GM23338 (cell line): ENCODE results near the gene SQSTM1. TPM values are rescaled to one million over a fixed set of nuclear protein-coding genes. Genes with fewer than 3 reads are reported as not detected.

ENCODE experiments used
- ATAC-seq: fragments of 200-7000 bp; cut with Tn5 transposase; 3 replicates; pipeline ENCODE4 v1.9.1; 2020
- DNase-seq: peaks from one replicate; pipeline ENCODE4 v3.0.0-alpha.2; 2015; ENCODE audit warnings: low spot score
- H2AFZ ChIP-seq: fragments of 200-600 bp; sonication (generic); 2 replicates; pipeline ENCODE4 v1.8.0; 2016; ENCODE audit warnings: antibody characterized with exemption, mild to moderate bottlenecking, moderate library complexity
- H3F3A ChIP-seq: fragments of 200-600 bp; sonication (generic); replicated peaks from 2 replicates; pipeline ENCODE4 v1.8.0; 2017; ENCODE audit warnings: antibody characterized with exemption, mixed run types, low read depth
- H3K27ac ChIP-seq: fragments of 200-600 bp; sonication (generic); 2 replicates; pipeline ENCODE4 v1.6.1; 2016; ENCODE audit warnings: low read depth
- H3K27me3 ChIP-seq: fragments of 200-600 bp; sonication (generic); 2 replicates; pipeline ENCODE4 v1.8.0; 2016; ENCODE audit warnings: mild to moderate bottlenecking, mixed run types, moderate library complexity; ENCODE audit not compliant: insufficient read depth
- H3K36me3 ChIP-seq: fragments of 200-600 bp; sonication (generic); 2 replicates; pipeline ENCODE4 v1.8.0; 2016; ENCODE audit warnings: mild to moderate bottlenecking; ENCODE audit not compliant: insufficient read depth
- H3K4me1 ChIP-seq: fragments of 200-600 bp; sonication (generic); 2 replicates; pipeline ENCODE4 v1.8.0; 2016; ENCODE audit warnings: mild to moderate bottlenecking, moderate library complexity; ENCODE audit not compliant: insufficient read depth
- H3K4me2 ChIP-seq: fragments of 200-600 bp; sonication (generic); 2 replicates; pipeline ENCODE4 v1.7.1; 2017; ENCODE audit warnings: mixed run types
- H3K4me3 ChIP-seq: fragments of 200-600 bp; sonication (generic); 2 replicates; pipeline ENCODE4 v1.6.1; 2016; ENCODE audit warnings: mixed run types
- H3K79me2 ChIP-seq: fragments of 200-600 bp; sonication (generic); replicated peaks from 2 replicates; pipeline ENCODE4 v1.8.0; 2017; ENCODE audit warnings: mild to moderate bottlenecking; ENCODE audit not compliant: insufficient read depth
- H3K9me2 ChIP-seq: fragments of 200-600 bp; sonication (generic); 2 replicates; pipeline ENCODE4 v1.8.0; 2017; ENCODE audit not compliant: insufficient read depth
- H4K20me1 ChIP-seq: fragments of 200-600 bp; sonication (generic); replicated peaks from 2 replicates; pipeline ENCODE4 v1.8.0; 2017; ENCODE audit warnings: mild to moderate bottlenecking; ENCODE audit not compliant: insufficient read depth
- H3K27ac Mint-ChIP-seq: 2 replicates; pipeline ENCODE4 v1.8.0; 2020; ENCODE audit warnings: inconsistent platforms, mild to moderate bottlenecking, moderate library complexity, mixed read lengths
- H3K27me3 Mint-ChIP-seq: 3 replicates; pipeline ENCODE4 v1.8.0; 2022; ENCODE audit warnings: low read depth, mild to moderate bottlenecking, moderate library complexity, mixed read lengths, inconsistent platforms; ENCODE audit not compliant: insufficient read depth, poor library complexity
- H3K36me3 Mint-ChIP-seq: 3 replicates; pipeline ENCODE4 v1.8.0; 2021; ENCODE audit warnings: low read depth, mild to moderate bottlenecking, inconsistent platforms, moderate library complexity, mixed read lengths
- H3K4me1 Mint-ChIP-seq: 3 replicates; pipeline ENCODE4 v1.8.0; 2020; ENCODE audit warnings: mild to moderate bottlenecking, inconsistent platforms, mixed read lengths
- H3K4me3 Mint-ChIP-seq: 3 replicates; pipeline ENCODE4 v1.8.0; 2021; ENCODE audit warnings: moderate library complexity, mild to moderate bottlenecking, inconsistent platforms, mixed read lengths
- H3K9me3 Mint-ChIP-seq: 3 replicates; pipeline ENCODE4 v1.8.0; 2020; ENCODE audit warnings: moderate library complexity, mild to moderate bottlenecking, inconsistent platforms, mixed read lengths
- CREB1 ChIP-seq: fragments of 250-450 bp; sonication (Bioruptor Pico); IDR thresholded peaks from 2 replicates; pipeline ENCODE4 v1.5.0; 2020; ENCODE audit warnings: low read depth, mild to moderate bottlenecking, moderate library complexity
- EZH2 ChIP-seq: fragments of 200-600 bp; sonication (generic); IDR thresholded peaks from one replicate; pipeline ENCODE4 v1.8.0; 2017; ENCODE audit warnings: antibody characterized with exemption, mild to moderate bottlenecking, low read depth; ENCODE audit not compliant: unreplicated experiment
- EZH2phosphoT487 ChIP-seq: fragments of 200-600 bp; sonication (generic); IDR thresholded peaks from one replicate; pipeline ENCODE4 v1.8.1; 2018; ENCODE audit warnings: antibody characterized with exemption; ENCODE audit not compliant: unreplicated experiment
- JUNB ChIP-seq: IDR thresholded peaks from one replicate; pipeline ENCODE4 v1.6.1; 2016; ENCODE audit warnings: antibody characterized with exemption; ENCODE audit not compliant: unreplicated experiment
- NANOG ChIP-seq: IDR thresholded peaks from 2 replicates; pipeline ENCODE4 v1.6.1; 2016; ENCODE audit warnings: antibody characterized with exemption, borderline replicate concordance
- POLR2AphosphoS5 ChIP-seq: IDR thresholded peaks from 2 replicates; pipeline ENCODE4 v1.6.1; 2016; ENCODE audit warnings: antibody characterized with exemption, low read depth
- STAT1 ChIP-seq: IDR thresholded peaks from one replicate; pipeline ENCODE4 v1.6.1; 2016; ENCODE audit warnings: antibody characterized with exemption; ENCODE audit not compliant: unreplicated experiment
- ZNF114 ChIP-seq: fragments of 250-450 bp; sonication (Bioruptor Pico); IDR thresholded peaks from 2 replicates; pipeline ENCODE4 v1.5.0; 2020; ENCODE audit warnings: mild to moderate bottlenecking, moderate library complexity
- ZNF331 ChIP-seq: fragments of 250-450 bp; sonication (Bioruptor Pico); IDR thresholded peaks from 2 replicates; pipeline ENCODE4 v1.5.0; 2020; ENCODE audit warnings: low read depth, mild to moderate bottlenecking, moderate library complexity
- polyA plus RNA-seq: library from polyadenylated mRNA; unstranded; fragments of >200 nt; fragmentation: Nextera tagmentation; extraction: Ambion mirVana; gene quantifications from 2 replicates; pipeline ENCODE4 v1.2.1, GENCODE V29; 2016
- total RNA-seq: library from RNA; depleted of rRNA; stranded (reverse); fragments of >200 nt; shearing (Covaris generic); gene quantifications from 2 replicates; pipeline ENCODE4 v1.2.3, GENCODE V29; 2014
- TF ChIP-seq, protein P1 (sequence below), 2 experiments: fragments of 200-600 bp in 1 of 2; sonication (generic) in 1 of 2; conservative IDR thresholded peaks; 2 replicates each; pipeline versions ENCODE4 v1.5.1 to v1.6.1; 2016 to 2017; ENCODE audit warnings: antibody characterized with exemption in 2 of 2, low read depth in 2 of 2, mild to moderate bottlenecking in 2 of 2, moderate library complexity in 1 of 2
- TF ChIP-seq, protein P2 (sequence below): IDR thresholded peaks from one replicate; pipeline ENCODE4 v1.6.1; 2018; ENCODE audit warnings: antibody characterized with exemption; ENCODE audit not compliant: unreplicated experiment
- TF ChIP-seq, protein P3 (sequence below): fragments of 250-450 bp; sonication (Bioruptor Pico); IDR thresholded peaks from 2 replicates; pipeline ENCODE4 v1.5.0; 2020; ENCODE audit warnings: mild to moderate bottlenecking, moderate library complexity
- TF ChIP-seq, protein P4 (sequence below): IDR thresholded peaks from 2 replicates; pipeline ENCODE4 v1.6.1; 2016; ENCODE audit warnings: antibody characterized with exemption

SQSTM1 gene
- total and polyA plus RNA-seq, 2 experiments from 2014 or later: 58.0 to 92.6 TPM

DNA sequence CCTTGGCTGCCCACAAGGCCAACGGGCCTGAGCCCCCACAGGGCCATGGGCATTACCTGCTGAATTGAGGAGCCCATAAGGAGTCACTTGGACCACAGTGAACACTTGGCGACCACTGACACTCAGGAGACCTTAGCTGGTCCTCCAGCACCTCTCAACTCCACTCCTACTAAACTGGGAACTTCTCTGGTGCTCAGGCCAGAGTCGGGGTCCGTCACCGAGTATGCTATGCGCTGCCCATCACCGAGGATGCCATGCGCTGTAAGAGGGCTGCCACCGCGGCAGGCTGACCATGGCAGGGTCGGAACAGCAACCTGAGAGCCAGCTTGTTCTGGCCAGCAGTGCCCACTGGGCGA, 600 bp upstream of the SQSTM1 start:
- H2AFZ ChIP-seq: no peak overlapping the region
- H3K4me2 ChIP-seq: peak overlapping the region; percentile 98
- peaks cover 11% of the 10 kb centered on the region for H4K20me1 ChIP-seq
- H3K4me1 ChIP-seq: peaks cover 31% of the 10 kb centered on the region
- H3K79me2 ChIP-seq: peaks cover 21% of the 10 kb centered on the region
- no peak overlapping the region for H3K27ac ChIP-seq
- H3K36me3 ChIP-seq: peaks cover 13% of the 10 kb centered on the region
- Mint-ChIP-seq H3K27me3 (peaks cover 37% of the 10 kb centered on the region), H3K4me3 (peak overlapping the region; percentile 63), H3K27ac (peak overlapping the region; percentile 82), H3K36me3 (peaks cover 38% of the 10 kb centered on the region), H3K9me3 (no peaks in the 10 kb centered on the region), H3K4me1 (peaks cover 32% of the 10 kb centered on the region)
- ATAC-seq: no peak
- TF ChIP-seq STAT1 (no peak), POLR2AphosphoS5 (no peak), ZNF331 (no peak), NANOG (no peak), CREB1 (no peak), ZNF114 (no peak), EZH2phosphoT487 (no peak), JUNB (no peak), EZH2 (no peak)
- TF ChIP-seq, protein P1, sequence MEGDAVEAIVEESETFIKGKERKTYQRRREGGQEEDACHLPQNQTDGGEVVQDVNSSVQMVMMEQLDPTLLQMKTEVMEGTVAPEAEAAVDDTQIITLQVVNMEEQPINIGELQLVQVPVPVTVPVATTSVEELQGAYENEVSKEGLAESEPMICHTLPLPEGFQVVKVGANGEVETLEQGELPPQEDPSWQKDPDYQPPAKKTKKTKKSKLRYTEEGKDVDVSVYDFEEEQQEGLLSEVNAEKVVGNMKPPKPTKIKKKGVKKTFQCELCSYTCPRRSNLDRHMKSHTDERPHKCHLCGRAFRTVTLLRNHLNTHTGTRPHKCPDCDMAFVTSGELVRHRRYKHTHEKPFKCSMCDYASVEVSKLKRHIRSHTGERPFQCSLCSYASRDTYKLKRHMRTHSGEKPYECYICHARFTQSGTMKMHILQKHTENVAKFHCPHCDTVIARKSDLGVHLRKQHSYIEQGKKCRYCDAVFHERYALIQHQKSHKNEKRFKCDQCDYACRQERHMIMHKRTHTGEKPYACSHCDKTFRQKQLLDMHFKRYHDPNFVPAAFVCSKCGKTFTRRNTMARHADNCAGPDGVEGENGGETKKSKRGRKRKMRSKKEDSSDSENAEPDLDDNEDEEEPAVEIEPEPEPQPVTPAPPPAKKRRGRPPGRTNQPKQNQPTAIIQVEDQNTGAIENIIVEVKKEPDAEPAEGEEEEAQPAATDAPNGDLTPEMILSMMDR (conservative IDR thresholded peaks at IDR 0.05; ENCODE audit: low read depth in 2 of 2): no peak
- TF ChIP-seq, protein P2, sequence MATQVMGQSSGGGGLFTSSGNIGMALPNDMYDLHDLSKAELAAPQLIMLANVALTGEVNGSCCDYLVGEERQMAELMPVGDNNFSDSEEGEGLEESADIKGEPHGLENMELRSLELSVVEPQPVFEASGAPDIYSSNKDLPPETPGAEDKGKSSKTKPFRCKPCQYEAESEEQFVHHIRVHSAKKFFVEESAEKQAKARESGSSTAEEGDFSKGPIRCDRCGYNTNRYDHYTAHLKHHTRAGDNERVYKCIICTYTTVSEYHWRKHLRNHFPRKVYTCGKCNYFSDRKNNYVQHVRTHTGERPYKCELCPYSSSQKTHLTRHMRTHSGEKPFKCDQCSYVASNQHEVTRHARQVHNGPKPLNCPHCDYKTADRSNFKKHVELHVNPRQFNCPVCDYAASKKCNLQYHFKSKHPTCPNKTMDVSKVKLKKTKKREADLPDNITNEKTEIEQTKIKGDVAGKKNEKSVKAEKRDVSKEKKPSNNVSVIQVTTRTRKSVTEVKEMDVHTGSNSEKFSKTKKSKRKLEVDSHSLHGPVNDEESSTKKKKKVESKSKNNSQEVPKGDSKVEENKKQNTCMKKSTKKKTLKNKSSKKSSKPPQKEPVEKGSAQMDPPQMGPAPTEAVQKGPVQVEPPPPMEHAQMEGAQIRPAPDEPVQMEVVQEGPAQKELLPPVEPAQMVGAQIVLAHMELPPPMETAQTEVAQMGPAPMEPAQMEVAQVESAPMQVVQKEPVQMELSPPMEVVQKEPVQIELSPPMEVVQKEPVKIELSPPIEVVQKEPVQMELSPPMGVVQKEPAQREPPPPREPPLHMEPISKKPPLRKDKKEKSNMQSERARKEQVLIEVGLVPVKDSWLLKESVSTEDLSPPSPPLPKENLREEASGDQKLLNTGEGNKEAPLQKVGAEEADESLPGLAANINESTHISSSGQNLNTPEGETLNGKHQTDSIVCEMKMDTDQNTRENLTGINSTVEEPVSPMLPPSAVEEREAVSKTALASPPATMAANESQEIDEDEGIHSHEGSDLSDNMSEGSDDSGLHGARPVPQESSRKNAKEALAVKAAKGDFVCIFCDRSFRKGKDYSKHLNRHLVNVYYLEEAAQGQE: no peak
- TF ChIP-seq, protein P3, sequence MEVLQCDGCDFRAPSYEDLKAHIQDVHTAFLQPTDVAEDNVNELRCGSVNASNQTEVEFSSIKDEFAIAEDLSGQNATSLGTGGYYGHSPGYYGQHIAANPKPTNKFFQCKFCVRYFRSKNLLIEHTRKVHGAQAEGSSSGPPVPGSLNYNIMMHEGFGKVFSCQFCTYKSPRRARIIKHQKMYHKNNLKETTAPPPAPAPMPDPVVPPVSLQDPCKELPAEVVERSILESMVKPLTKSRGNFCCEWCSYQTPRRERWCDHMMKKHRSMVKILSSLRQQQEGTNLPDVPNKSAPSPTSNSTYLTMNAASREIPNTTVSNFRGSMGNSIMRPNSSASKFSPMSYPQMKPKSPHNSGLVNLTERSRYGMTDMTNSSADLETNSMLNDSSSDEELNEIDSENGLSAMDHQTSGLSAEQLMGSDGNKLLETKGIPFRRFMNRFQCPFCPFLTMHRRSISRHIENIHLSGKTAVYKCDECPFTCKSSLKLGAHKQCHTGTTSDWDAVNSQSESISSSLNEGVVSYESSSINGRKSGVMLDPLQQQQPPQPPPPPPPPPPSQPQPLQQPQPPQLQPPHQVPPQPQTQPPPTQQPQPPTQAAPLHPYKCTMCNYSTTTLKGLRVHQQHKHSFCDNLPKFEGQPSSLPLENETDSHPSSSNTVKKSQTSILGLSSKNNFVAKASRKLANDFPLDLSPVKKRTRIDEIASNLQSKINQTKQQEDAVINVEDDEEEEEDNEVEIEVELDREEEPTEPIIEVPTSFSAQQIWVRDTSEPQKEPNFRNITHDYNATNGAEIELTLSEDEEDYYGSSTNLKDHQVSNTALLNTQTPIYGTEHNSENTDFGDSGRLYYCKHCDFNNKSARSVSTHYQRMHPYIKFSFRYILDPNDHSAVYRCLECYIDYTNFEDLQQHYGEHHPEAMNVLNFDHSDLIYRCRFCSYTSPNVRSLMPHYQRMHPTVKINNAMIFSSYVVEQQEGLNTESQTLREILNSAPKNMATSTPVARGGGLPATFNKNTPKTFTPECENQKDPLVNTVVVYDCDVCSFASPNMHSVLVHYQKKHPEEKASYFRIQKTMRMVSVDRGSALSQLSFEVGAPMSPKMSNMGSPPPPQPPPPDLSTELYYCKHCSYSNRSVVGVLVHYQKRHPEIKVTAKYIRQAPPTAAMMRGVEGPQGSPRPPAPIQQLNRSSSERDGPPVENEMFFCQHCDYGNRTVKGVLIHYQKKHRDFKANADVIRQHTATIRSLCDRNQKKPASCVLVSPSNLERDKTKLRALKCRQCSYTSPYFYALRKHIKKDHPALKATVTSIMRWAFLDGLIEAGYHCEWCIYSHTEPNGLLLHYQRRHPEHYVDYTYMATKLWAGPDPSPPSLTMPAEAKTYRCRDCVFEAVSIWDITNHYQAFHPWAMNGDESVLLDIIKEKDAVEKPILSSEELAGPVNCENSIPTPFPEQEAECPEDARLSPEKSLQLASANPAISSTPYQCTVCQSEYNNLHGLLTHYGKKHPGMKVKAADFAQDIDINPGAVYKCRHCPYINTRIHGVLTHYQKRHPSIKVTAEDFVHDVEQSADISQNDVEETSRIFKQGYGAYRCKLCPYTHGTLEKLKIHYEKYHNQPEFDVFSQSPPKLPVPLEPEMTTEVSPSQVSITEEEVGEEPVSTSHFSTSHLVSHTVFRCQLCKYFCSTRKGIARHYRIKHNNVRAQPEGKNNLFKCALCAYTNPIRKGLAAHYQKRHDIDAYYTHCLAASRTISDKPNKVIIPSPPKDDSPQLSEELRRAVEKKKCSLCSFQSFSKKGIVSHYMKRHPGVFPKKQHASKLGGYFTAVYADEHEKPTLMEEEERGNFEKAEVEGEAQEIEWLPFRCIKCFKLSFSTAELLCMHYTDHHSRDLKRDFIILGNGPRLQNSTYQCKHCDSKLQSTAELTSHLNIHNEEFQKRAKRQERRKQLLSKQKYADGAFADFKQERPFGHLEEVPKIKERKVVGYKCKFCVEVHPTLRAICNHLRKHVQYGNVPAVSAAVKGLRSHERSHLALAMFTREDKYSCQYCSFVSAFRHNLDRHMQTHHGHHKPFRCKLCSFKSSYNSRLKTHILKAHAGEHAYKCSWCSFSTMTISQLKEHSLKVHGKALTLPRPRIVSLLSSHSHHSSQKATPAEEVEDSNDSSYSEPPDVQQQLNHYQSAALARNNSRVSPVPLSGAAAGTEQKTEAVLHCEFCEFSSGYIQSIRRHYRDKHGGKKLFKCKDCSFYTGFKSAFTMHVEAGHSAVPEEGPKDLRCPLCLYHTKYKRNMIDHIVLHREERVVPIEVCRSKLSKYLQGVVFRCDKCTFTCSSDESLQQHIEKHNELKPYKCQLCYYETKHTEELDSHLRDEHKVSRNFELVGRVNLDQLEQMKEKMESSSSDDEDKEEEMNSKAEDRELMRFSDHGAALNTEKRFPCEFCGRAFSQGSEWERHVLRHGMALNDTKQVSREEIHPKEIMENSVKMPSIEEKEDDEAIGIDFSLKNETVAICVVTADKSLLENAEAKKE (CRISPR knock-in tag): no peak
- TF ChIP-seq, protein P4, sequence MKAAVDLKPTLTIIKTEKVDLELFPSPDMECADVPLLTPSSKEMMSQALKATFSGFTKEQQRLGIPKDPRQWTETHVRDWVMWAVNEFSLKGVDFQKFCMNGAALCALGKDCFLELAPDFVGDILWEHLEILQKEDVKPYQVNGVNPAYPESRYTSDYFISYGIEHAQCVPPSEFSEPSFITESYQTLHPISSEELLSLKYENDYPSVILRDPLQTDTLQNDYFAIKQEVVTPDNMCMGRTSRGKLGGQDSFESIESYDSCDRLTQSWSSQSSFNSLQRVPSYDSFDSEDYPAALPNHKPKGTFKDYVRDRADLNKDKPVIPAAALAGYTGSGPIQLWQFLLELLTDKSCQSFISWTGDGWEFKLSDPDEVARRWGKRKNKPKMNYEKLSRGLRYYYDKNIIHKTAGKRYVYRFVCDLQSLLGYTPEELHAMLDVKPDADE: no peak
- H3K9me2 ChIP-seq: no peaks in the 10 kb centered on the region
- H3K4me3 ChIP-seq: peak overlapping the region; percentile 92
- H3K27me3 ChIP-seq: peaks cover 12% of the 10 kb centered on the region; the same call in 1 of the 2 replicates
- peaks cover 34% of the 10 kb centered on the region for H3F3A ChIP-seq
- DNase-seq: no peak
